Suprapubic skin (tissue), 4 donors: ENCODE results near the gene SCUBE3. TPM values are rescaled to one million over a fixed set of nuclear protein-coding genes. Genes with fewer than 3 reads are reported as not detected.

Experiments used
- DNase-seq, 2 donors: peaks; one replicate each; pipeline ENCODE4 v3.0.0-alpha.2; 2019; ENCODE audit warnings: low spot score in 2 of 2
- H3K27ac ChIP-seq: fragments of 200-600 bp; sonication (generic); one replicate; pipeline ENCODE4 v1.5.1; 2019
- H3K27me3 ChIP-seq: fragments of 200-600 bp; sonication (generic); one replicate; pipeline ENCODE4 v1.5.1; 2019
- H3K36me3 ChIP-seq: fragments of 200-600 bp; sonication (generic); one replicate; pipeline ENCODE4 v1.5.1; 2019
- H3K4me1 ChIP-seq: fragments of 200-600 bp; sonication (generic); one replicate; pipeline ENCODE4 v1.5.1; 2019
- H3K4me3 ChIP-seq: fragments of 200-600 bp; sonication (generic); one replicate; pipeline ENCODE4 v1.5.1; 2019; ENCODE audit warnings: mild to moderate bottlenecking
- H3K9me3 ChIP-seq: fragments of 200-600 bp; sonication (generic); one replicate; pipeline ENCODE4 v1.5.1; 2019
- EP300 ChIP-seq: sonication (generic); formaldehyde crosslinking; IDR thresholded peaks from one replicate; pipeline ENCODE4 v1.6.1; 2017; ENCODE audit warnings: antibody characterized with exemption
- POLR2A ChIP-seq, 2 donors: fragments of 450-650 bp; IDR thresholded peaks; one replicate each; pipeline ENCODE4 v1.6.1; 2017; ENCODE audit warnings: antibody characterized with exemption in 2 of 2, mild to moderate bottlenecking in 2 of 2, moderate library complexity in 2 of 2
- POLR2AphosphoS5 ChIP-seq, 3 donors: sonication (generic); formaldehyde crosslinking; IDR thresholded peaks; one replicate each; pipeline ENCODE4 v1.6.1; 2017; ENCODE audit warnings: antibody characterized with exemption in 3 of 3
- WGBS: methylation state at CpG from one replicate; pipeline ENCODE4 v1.1.5; 2018; 5-methylcytosine and 5-hydroxymethylcytosine counted together
- total RNA-seq, 4 donors: library from RNA; depleted of rRNA; stranded (reverse); fragments of >200 nt; gene quantifications; one replicate each; pipeline ENCODE4 v1.1.0, GENCODE V29; 2016
- TF ChIP-seq, protein P1 (sequence below), 2 donors: fragments of 200-600 bp in 1 of 2; fragments of 450-650 bp in 1 of 2; sonication (generic) in 1 of 2; IDR thresholded peaks; one replicate each; pipeline ENCODE4 v1.5.1; 2016 to 2019; ENCODE audit warnings: antibody characterized with exemption in 2 of 2, mild to moderate bottlenecking in 1 of 2, moderate library complexity in 1 of 2

Gene SCUBE3
- total RNA-seq, 4 donors from 2014 or later = 0.23 to 1.1 (median 0.73) TPM

DNA sequence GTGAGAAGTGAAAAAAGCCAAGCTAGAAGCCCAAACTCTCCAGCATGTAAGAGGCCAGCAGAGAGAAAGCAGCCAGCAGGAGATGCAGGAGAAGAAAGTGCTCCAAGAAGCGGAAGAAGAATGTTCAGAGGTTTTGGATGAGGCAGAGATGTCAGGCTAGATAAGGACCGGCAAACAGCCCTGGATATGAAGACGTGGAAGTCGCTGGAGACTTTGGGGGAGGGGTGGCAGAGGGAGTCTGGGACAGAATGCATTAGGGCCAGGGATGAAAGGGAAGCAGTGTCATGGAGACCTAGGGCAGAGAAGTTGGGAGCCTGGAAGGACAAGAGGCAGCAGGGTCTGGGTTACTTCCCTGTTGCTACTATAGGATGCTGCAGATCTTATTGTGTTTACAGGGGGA is 5.3 kb upstream of the SCUBE3 start:
- Histone ChIP-seq H3K36me3 (no peaks in the 10 kb centered on the region), H3K27ac (no peak overlapping the region), H3K4me3 (no peak overlapping the region), H3K27me3 (peaks cover 24% of the 10 kb centered on the region), H3K9me3 (no peaks in the 10 kb centered on the region), H3K4me1 (peaks cover 3% of the 10 kb centered on the region)
- DNase-seq = no peak
- no peak for TF ChIP-seq EP300
- TF ChIP-seq, protein P1, sequence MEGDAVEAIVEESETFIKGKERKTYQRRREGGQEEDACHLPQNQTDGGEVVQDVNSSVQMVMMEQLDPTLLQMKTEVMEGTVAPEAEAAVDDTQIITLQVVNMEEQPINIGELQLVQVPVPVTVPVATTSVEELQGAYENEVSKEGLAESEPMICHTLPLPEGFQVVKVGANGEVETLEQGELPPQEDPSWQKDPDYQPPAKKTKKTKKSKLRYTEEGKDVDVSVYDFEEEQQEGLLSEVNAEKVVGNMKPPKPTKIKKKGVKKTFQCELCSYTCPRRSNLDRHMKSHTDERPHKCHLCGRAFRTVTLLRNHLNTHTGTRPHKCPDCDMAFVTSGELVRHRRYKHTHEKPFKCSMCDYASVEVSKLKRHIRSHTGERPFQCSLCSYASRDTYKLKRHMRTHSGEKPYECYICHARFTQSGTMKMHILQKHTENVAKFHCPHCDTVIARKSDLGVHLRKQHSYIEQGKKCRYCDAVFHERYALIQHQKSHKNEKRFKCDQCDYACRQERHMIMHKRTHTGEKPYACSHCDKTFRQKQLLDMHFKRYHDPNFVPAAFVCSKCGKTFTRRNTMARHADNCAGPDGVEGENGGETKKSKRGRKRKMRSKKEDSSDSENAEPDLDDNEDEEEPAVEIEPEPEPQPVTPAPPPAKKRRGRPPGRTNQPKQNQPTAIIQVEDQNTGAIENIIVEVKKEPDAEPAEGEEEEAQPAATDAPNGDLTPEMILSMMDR (IDR thresholded peaks at IDR 0.05) = no peak
- TF ChIP-seq POLR2AphosphoS5 (IDR thresholded peaks at IDR 0.05) = no peak
- no peak for TF ChIP-seq POLR2A (IDR thresholded peaks at IDR 0.05)
- 40% methylated on average over 4 of the region's 4 CpGs for WGBS

DNA sequence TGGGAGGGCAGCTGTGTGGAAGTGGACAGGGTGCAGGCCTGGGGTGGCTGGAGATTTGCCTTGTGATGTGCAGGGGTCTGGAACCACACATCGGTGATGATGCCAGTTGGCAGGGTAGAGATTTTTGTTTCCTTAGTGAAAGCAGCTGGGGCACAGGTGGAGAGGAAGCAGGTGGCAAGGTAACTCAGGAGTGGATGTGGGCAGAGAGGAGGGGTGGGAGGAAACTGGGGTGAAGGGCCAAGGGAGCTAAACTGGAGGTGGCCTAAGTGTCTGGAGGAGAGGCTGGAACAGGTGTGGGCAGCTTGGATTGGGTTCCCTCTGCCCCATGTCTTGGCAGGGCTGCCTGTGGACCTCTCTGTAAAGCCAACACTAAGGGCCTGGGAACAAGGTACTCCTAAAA is 4.7 kb upstream of the SCUBE3 start:
- 71% methylated on average over 1 of the region's 1 CpG for WGBS
- Histone ChIP-seq H3K9me3 (no peaks in the 10 kb centered on the region), H3K4me3 (no peak overlapping the region), H3K27me3 (peaks cover 31% of the 10 kb centered on the region), H3K36me3 (no peaks in the 10 kb centered on the region), H3K27ac (no peak overlapping the region), H3K4me1 (peaks cover 10% of the 10 kb centered on the region)
- TF ChIP-seq POLR2AphosphoS5 (IDR thresholded peaks at IDR 0.05) = no peak
- TF ChIP-seq, protein P1 (IDR thresholded peaks at IDR 0.05) = no peak
- no peak for TF ChIP-seq EP300
- no peak for TF ChIP-seq POLR2A (IDR thresholded peaks at IDR 0.05)
- DNase-seq = no peak

DNA sequence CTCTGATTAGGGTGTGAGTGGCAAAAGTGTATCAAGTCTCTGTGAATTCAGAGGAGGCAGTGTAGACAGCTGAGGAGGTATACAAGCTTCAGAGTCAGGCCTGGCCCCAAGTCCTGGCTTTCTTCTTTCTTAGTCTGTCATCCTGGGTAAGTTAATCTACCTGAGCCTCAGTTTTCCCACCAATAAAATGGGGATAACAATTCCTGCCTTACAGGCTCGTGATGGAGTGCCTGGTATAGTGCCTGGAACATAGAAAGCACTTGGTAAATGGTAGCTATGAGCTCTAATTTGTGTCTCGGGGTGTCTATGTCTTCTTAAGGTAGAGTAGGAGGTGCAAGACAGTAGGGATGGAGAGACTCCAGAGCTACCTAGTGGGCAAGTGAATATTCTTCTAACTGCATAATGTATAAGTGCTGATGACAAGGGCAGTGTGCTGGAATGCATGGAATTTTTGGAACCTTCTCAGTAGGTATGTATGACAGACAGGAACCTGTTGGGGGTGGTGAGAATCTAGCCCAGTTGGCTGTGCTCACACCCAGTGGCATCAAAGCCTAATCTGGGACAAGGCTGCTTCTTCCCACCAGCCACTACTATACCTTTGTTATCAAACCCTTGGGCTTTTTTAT is 4.0 kb upstream of the SCUBE3 start:
- 90% methylated on average over 2 of the region's 2 CpGs for WGBS

DNA sequence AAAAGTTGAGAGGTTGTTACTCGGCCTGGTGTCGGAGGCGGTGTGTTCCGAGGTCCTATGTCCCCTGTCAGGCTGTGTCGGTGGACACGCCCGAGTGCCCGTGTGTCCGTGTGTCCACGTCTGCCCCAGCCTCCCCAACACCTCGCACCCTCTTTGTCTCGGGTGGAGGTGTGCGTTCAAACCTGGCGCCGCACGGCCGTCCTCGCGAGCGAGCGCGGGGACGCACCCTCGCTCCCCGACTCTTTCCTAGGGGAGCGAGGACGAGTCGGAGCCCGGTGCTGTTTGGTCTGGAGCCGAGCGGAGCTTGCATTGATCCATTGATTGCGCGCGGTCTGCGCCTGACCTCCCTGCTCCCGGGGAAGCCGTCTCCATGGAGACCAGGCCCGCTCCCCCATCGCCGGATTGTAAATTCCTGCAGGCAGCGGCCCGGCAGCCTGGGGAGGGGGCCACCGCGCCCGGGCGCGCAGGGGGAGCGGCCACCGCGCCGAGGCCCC is 411 bp upstream of the SCUBE3 start:
- Histone ChIP-seq H3K4me1 (peaks cover 21% of the 10 kb centered on the region), H3K9me3 (no peaks in the 10 kb centered on the region), H3K27ac (no peak overlapping the region), H3K36me3 (no peaks in the 10 kb centered on the region), H3K4me3 (peak overlapping the region; percentile 73), H3K27me3 (peaks cover 63% of the 10 kb centered on the region)
- WGBS = 4% methylated on average over 29 of the region's 51 CpGs
- no peak for DNase-seq
- TF ChIP-seq POLR2AphosphoS5 (IDR thresholded peaks at IDR 0.05) (no peak), EP300 (no peak), POLR2A (IDR thresholded peaks at IDR 0.05) (no peak)
- TF ChIP-seq, protein P1 (IDR thresholded peaks at IDR 0.05) = no peak

More for the DNA sequence above, 4.0 kb upstream of the SCUBE3 start:
- H3K9me3 ChIP-seq = no peaks in the 10 kb centered on the region
- DNase-seq = no peak
- no peak overlapping the region for H3K4me3 ChIP-seq
- H3K27ac ChIP-seq = no peak overlapping the region
- H3K27me3 ChIP-seq = peaks cover 37% of the 10 kb centered on the region
- TF ChIP-seq EP300 (no peak), POLR2AphosphoS5 (IDR thresholded peaks at IDR 0.05) (no peak), POLR2A (IDR thresholded peaks at IDR 0.05) (no peak)
- TF ChIP-seq, protein P1 (IDR thresholded peaks at IDR 0.05) = no peak
- no peaks in the 10 kb centered on the region for H3K36me3 ChIP-seq
- peaks cover 16% of the 10 kb centered on the region for H3K4me1 ChIP-seq

DNA sequence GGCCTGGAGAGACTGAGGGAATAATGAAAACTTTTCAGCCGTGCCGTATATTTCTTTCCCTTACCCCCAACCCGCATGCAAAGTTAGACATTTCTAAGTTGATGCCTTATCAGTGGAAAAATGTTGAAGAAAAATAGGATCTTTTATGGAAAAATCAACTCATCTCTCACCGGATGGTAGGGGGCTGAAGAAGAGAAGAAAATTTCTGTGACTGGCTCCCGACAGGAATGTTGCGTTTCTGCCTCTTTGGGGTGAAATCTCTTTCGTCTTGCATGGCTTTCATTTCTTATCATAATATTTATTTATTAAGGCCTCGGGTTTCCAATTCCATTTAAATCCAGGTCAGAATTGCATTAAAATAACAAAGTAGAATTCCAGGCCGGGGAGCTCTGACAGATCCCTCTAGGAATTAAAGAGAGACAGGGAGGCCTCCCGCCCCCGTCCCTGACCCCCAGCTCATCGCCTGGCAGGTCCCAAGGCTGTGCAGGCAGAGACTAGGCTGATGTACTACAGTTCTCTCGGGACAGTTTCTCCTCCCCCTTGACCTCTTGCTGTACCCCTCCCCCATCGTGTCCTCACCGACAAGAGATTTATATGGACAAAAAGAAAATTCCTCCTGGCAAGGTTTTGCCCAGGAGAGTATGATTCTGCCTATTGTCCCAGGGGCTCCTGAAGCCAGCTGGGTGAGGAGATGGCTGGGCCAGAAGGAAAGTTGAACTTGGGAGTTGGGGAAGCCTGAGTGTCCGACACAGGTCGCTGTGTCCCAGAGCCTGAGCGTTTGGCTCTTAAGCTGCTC is 1.3 kb downstream of the SCUBE3 start:
- Histone ChIP-seq H3K36me3 (no peaks in the 10 kb centered on the region), H3K27me3 (peaks cover 65% of the 10 kb centered on the region), H3K4me3 (peak overlapping the region; percentile 73), H3K4me1 (peaks cover 21% of the 10 kb centered on the region), H3K27ac (no peak overlapping the region), H3K9me3 (no peaks in the 10 kb centered on the region)
- no peak for DNase-seq
- TF ChIP-seq EP300 = no peak
- TF ChIP-seq, protein P1 (IDR thresholded peaks at IDR 0.05) = no peak
- TF ChIP-seq POLR2A (IDR thresholded peaks at IDR 0.05) = no peak
- no peak for TF ChIP-seq POLR2AphosphoS5 (IDR thresholded peaks at IDR 0.05)
- WGBS = 60% methylated on average over 18 of the region's 18 CpGs
